GM18505 (cell line): ENCODE results near the gene TBL1X.
"Not testable (repeated sequence)": the region's sequence is repeated elsewhere in the genome, so short reads cannot be mapped to it uniquely, and the experiment has no call there.

Source experiments
- ATAC-seq: cut with Tn5 transposase; IDR thresholded peaks from one replicate; pipeline ENCODE4 v1.9.1; 2021; ENCODE audit not compliant: unreplicated experiment
- POLR2A ChIP-seq: IDR thresholded peaks from 4 replicates; pipeline ENCODE4 v1.6.1; 2011; ENCODE audit warnings: borderline replicate concordance; ENCODE audit not compliant: insufficient read depth, insufficient read length; ENCODE audit errors: extremely low read depth

Gene TBL1X

DNA sequence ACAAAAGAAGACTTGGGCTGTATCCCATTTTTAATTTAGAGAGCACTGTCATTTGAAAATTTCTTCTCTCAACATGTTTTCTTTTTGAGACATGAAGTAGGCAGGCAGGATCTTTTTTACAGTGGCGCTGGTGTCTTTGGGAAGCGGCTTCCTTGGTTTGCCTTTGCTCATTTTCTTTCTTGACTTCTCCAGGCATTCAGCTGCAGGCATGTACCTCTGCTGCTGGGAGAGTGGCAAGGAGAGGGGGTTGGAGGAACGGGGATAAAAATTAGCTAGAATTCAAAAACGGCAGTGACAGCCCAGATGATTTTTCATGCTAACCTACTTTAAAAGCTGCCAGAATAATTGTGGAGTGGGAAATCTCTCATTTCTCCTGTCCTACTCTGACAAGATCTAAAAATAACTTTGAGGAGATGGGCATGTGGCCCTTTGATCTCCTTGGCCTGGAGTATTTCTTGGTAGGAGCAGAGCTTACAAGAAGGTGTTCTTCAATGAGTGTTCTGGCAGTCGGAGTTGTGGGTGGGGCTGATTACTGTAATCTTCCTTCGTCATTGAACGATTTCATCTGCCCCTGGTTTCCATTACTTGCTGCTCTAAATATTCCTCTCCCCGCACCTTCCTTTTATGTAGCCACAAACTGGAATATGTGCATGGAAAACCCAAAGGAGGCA lies 54.8 kb downstream of the TBL1X start:
- TF ChIP-seq POLR2A, result no peak
- no peak for ATAC-seq

DNA sequence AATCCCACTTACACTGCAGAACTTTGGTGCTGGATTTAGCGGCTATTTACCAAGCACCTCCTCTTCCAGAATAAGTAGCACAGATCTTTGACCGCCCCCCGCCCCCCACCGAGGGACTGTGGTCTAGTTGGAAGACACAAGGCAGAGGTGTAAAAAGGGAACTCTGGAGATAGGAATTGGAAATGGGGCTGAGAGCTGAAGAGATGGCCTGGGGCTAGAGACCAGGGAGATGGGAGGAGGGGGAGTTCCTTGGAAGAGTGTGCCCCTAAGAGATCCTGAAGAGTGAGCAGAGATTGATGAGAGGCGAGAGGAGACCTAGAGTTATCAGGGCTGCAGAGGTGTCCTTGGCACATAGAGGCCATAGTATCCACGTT lies 55.3 kb downstream of the TBL1X start:
- TF ChIP-seq POLR2A, result no peak
- ATAC-seq, result no peak

DNA sequence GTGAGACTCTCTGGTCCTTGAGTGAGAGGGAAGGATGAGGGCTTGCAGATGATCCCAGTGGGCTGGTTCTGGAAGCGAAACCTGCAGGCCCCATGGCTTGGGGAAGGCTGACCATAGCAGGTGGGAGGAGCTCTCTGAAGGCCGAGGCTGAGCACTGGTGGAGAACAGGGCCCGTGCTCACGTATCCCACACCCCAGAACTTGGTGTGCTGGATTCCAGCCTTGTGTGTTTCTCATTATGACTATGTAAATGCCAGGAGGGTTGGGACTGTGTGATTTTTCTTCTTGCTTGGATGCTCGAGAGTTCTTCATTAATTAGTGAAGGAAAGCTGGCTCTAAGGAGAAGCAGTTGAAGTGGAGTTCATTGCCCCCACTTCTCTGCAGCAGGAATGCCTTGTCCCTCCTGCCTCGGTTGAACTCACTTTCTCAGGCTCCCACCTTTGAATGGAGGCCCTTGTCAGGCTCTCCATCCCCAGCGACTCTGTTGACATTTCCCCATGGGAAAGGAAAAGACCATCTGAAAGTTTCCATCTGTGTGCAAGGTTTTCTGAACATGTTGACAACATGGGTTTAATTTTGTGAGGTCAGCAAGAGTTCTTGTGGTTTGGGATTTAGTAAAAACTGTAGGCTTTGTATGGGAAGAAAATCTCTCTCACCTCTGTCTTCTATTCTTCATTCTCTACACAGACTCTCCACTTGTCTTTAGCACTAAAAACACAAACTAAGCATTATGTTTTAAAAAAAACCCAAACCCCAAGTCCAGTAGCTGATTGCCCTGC lies 57.7 kb downstream of the TBL1X start:
- no peak for ATAC-seq
- TF ChIP-seq POLR2A, result no peak

DNA sequence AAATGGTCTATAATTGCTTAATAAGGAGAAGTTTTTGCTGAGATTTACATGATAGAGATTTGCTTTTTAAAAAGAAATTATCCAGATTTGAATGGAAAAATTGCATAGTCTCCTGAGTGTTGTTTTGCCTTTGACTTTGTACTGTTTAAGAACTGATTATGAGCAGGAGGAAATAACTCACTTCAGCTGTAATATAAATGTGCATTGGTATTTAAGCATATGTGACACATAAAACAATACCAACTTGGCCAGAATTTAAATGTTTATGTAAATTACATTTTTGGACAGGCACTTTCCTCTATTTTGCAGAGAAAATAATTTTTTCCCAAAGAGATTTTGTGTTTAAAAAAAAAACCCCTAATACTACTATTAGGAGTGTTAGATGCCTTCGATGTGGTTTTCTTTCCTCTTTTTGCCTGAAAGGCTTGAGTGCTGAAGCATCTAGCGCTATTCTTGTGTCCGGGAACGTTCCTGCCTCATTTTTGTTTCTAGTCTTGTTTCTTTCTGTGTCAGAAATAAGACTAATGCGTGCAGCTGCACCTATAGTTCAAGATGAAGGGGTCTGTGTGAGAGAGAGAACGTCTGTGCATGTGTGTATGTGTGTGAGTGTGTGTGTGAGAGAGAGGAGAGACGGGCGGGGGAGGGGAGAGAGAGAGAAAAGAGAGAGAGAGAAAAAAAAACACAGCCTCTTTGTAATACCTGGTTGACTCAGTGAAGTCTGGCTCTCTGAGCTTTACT lies 60.8 kb downstream of the TBL1X start:
- ATAC-seq, result peak; percentile 48
- no peak for TF ChIP-seq POLR2A

DNA sequence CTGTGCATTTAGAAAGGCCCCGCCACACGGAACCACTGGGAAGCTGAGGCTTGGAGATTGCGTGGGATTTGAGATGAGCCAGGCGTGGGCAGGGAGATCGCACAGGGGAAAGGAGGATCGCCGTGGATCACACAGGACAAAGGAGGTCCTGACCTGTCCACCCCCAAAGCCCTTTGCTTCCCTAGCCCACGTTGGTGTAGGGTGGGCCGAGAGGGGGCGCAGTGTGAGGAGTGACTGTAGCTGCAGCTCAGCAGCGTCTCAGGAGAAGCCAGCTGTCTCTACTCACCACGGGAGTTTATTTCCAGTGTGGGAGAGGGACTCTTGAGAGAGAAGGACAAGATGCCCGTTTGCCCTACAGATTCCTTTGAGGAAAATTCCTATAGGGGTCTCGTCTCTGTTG lies 62.1 kb downstream of the TBL1X start:
- no peak for ATAC-seq
- TF ChIP-seq POLR2A, result no peak

DNA sequence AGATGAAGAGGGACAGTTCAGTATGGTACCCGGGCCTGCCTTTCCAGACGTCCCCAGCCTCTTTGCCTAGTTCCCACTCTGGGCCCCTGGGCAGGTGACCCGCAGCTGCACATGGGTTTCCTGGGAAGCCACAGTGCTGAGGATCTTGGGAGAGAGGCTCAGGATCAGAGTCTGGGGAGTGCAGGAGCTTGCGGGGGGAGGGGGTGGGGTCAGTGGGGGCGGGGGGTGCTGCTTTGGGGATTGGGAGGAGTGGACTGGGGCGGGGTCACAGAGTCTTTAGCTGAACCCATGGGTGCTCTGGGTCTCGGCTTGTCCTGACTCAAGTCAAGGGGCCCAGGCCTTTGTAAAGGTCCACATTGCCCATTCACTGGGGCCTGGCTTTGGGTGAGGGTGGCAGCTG lies 63.6 kb downstream of the TBL1X start:
- no peak for TF ChIP-seq POLR2A
- no peak for ATAC-seq

DNA sequence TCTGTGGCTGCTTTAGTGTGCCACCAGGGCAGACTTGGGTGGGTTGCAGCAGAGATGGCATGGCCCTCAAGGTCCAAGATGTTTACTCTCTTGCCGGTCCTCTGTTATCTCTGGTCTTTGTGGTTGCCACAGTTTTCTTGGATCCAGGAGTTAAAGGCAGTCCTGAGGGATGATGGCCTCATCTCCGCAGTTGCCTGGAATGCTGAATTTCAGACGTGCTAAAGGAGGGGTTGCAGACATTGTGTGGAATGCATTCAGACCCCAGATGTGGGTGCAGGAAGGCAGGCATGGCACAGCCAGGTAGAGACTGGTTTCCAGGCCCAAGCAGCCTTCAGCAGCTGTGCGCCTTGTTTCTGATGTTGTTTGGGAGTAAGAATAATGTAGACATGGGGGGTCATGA lies 64.4 kb downstream of the TBL1X start:
- ATAC-seq, result no peak

DNA sequence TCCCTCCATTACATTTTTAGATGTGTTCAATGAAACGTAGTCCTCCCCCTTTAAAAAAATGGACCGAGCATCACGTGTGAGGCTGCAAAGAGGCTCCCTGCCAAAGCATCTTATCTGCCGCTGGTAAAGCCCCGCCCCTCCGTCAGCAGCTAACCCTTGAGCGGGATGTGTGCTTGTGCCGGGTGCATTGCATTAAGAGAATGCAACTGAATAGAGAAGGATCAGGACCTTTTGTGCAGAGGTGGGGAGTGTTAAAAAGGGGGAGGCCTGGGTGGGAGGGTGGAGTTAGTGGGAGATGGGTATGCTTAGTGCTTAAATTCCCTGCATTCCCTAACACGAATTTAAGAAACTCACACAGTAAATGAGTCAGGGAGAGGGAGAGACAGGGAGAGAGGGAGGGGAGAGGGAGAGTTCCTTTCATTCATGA lies 66.0 kb downstream of the TBL1X start:
- TF ChIP-seq POLR2A, result no peak
- ATAC-seq, result no peak

More for the DNA sequence above, 64.4 kb downstream of the TBL1X start:
- TF ChIP-seq POLR2A, result no peak

DNA sequence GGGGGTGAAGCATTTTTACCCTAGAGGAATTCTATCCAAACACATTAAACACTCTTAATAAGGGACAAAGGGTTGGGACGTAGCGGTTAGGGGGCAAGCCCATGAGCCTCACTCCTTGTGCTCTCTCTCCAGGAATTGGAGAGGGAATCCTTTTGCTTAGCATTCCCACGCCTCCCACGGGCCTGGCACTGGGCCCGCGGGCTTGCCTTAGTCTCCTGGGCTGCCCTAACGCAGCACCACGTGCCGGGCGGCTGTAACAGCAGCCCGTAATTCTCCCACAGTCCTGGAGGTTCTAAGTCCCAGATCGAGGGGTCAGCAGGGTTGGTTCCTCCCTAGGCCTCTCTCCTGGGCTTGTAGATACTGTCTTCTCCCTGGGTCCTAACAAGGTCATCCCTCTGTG lies 67.5 kb downstream of the TBL1X start:
- ATAC-seq, result no peak
- TF ChIP-seq POLR2A, result no peak

DNA sequence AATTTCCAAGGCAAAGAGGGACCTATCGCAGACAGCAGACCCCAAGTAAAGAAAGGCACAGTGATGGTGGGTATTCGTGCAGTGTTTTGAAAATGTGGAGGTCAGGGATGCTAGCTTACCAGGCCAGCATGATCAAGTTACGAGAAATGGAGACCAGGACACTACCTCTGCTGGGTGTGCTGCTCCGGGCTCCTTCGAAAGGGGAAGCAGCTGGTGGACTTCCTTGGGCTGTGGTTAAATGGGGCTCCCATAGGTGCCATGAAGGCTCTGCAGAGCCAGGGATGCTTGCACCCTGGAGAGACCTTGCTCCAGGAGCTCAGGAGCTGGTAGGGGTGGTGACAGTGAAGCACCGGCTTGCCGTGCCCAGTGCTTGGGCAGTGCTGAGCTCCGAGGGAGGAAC lies 68.8 kb downstream of the TBL1X start:
- ATAC-seq, result no peak
- TF ChIP-seq POLR2A, result no peak

DNA sequence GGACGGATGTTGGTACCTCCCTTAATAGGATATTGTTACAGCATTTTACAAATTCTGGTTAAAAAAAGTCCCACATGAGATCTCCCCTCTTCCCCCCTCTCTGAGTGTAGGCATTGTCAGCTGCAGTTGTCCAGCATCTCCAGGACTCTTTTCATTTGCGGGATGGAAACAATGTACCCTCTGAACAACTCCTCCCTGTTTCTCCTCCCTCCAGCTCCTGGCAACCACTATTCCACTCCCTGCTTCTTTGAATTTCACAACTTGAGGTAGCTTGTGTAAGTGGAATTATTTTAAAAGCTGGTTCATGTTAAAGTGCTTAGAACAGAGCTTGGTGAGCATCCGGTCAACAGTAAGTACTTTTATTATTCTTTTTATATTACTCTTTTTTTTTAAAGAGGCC lies 69.8 kb downstream of the TBL1X start:
- ATAC-seq, result no peak
- no peak for TF ChIP-seq POLR2A

DNA sequence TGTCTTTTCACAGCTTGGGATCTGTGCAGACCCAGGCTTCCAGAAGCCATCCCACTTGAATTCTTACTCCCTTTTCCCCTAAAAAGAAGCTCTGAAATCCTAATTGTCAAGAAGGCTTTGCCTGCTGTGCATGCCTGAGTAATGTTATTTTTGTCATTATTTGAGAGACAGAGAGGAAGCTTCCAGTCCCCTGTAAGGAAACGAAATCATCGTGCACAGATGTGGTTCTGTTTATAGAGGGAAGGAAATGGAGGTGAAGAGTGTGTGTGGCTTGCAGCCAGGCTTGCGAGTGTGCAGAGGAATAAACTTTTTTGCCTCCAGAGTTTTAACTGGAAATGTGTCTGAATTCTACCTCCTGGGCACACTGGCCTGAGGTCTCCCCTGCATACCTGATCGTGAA lies 70.2 kb downstream of the TBL1X start:
- no peak for TF ChIP-seq POLR2A
- no peak for ATAC-seq

DNA sequence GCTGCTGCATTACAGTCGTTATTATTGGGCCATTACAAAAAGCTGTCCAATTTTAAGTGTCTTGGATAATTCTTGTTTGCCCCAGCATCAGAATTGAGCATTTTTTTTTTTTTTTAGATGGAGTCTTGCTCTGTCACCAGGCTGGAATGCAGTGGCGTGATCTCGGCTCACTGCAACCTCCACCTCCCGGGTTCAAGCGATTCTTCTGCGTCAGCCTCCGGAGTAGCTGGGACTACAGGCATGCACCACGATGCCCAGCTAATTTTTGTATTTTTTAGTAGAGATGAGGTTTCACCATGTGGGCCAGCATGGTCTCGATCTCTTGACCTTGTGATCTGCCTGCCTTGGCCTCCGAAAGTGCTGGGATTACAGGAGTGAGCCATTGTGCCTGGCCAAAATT lies 71.3 kb downstream of the TBL1X start:
- not testable (repeated sequence) for ATAC-seq

DNA sequence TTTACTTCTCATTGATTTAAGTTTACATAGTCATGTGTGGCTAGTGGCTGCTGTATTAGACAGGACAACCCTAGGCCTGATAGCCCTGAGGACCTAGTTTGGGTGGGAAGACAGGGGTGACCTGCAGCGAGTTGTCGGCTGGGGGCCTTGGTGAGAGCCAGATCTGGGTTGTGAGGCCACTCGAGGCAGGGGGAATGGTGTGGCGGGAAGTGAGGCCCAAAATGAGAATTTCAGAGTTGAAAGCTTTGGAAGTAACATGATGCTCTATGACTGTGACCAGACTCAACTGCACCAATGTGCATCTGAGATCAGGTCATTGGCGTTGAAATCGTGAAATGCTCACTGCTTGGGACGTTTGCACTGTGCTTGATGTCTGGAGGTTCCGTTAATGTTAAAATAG lies 72.9 kb downstream of the TBL1X start:
- TF ChIP-seq POLR2A, result no peak
- no peak for ATAC-seq
